SU-DHL-6 (cell line): ENCODE measurements around the gene LDB3.

Experiments
- H2AFZ ChIP-seq: fragments of 200-600 bp; sonication (generic); 2 replicates; pipeline ENCODE4 v1.6.1; 2014; ENCODE audit warnings: low read depth, mild to moderate bottlenecking, moderate library complexity, mixed read lengths, antibody characterized with exemption, low read length; ENCODE audit not compliant: severe bottlenecking
- H3F3A ChIP-seq: fragments of 200-600 bp; shearing (Covaris generic); 2 replicates; pipeline ENCODE4 v1.6.0; 2016; ENCODE audit warnings: antibody characterized with exemption, mild to moderate bottlenecking; ENCODE audit not compliant: insufficient read depth
- H3K27ac ChIP-seq: fragments of 200-600 bp; sonication (generic); 2 replicates; pipeline ENCODE4 v1.5.1; 2016; ENCODE audit warnings: low read depth, mild to moderate bottlenecking, low read length, moderate library complexity, mixed read lengths
- H3K27me3 ChIP-seq: fragments of 200-600 bp; sonication (generic), shearing (Covaris generic); 2 replicates; pipeline ENCODE4 v1.6.0; 2014; ENCODE audit warnings: mild to moderate bottlenecking, low read length
- H3K36me3 ChIP-seq: fragments of 200-600 bp; sonication (generic); 2 replicates; pipeline ENCODE4 v1.6.1; 2014; ENCODE audit warnings: mild to moderate bottlenecking, low read length, mixed read lengths
- H3K4me2 ChIP-seq: fragments of 300-600, 200-600 bp; shearing (Covaris generic), sonication (generic); 2 replicates; pipeline ENCODE4 v1.6.0; 2014; ENCODE audit warnings: low read length, low read depth, mild to moderate bottlenecking; ENCODE audit not compliant: poor library complexity, severe bottlenecking
- H3K4me3 ChIP-seq: fragments of 200-600 bp; sonication (generic); 2 replicates; pipeline ENCODE4 v1.5.1; 2014; ENCODE audit warnings: antibody characterized with exemption, low read length, mild to moderate bottlenecking, mixed read lengths; ENCODE audit not compliant: insufficient read depth, poor library complexity, severe bottlenecking
- H3K79me2 ChIP-seq: fragments of 200-600 bp; sonication (generic); 2 replicates; pipeline ENCODE4 v1.6.1; 2014; ENCODE audit warnings: mild to moderate bottlenecking, low read length, moderate library complexity; ENCODE audit not compliant: insufficient read depth
- H3K9ac ChIP-seq: fragments of 200-600 bp; sonication (generic); 2 replicates; pipeline ENCODE4 v1.7.0; 2014; ENCODE audit warnings: mild to moderate bottlenecking, low read length
- H3K9me2 ChIP-seq: fragments of 200-600 bp; sonication (generic); replicated peaks from 2 replicates; pipeline ENCODE4 v1.6.1; 2014; ENCODE audit warnings: low read length; ENCODE audit not compliant: insufficient read depth
- H3K9me3 ChIP-seq: fragments of 200-600 bp; sonication (generic); 2 replicates; pipeline ENCODE4 v1.6.1; 2014; ENCODE audit warnings: low read length, mixed read lengths; ENCODE audit not compliant: insufficient read depth
- H4K20me1 ChIP-seq: fragments of 200-600 bp; sonication (generic); 2 replicates; pipeline ENCODE4 v1.6.1; 2014; ENCODE audit warnings: low read depth, mild to moderate bottlenecking, antibody characterized with exemption, low read length, moderate library complexity, mixed read lengths
- EZH2phosphoT487 ChIP-seq: fragments of 200-600 bp; sonication (generic), shearing (Covaris generic); conservative IDR thresholded peaks from 2 replicates; pipeline ENCODE4 v1.6.1; 2018; ENCODE audit warnings: mild to moderate bottlenecking, antibody characterized with exemption, low read length, moderate library complexity, mixed read lengths
- TF ChIP-seq, protein P1 (sequence below): fragments of 200-600 bp; sonication (generic); IDR thresholded peaks from one replicate; pipeline ENCODE4 v1.5.1; 2017; ENCODE audit warnings: antibody characterized with exemption, mild to moderate bottlenecking, low read length, moderate library complexity; ENCODE audit not compliant: insufficient read depth, poor library complexity, severe bottlenecking

Gene LDB3

DNA sequence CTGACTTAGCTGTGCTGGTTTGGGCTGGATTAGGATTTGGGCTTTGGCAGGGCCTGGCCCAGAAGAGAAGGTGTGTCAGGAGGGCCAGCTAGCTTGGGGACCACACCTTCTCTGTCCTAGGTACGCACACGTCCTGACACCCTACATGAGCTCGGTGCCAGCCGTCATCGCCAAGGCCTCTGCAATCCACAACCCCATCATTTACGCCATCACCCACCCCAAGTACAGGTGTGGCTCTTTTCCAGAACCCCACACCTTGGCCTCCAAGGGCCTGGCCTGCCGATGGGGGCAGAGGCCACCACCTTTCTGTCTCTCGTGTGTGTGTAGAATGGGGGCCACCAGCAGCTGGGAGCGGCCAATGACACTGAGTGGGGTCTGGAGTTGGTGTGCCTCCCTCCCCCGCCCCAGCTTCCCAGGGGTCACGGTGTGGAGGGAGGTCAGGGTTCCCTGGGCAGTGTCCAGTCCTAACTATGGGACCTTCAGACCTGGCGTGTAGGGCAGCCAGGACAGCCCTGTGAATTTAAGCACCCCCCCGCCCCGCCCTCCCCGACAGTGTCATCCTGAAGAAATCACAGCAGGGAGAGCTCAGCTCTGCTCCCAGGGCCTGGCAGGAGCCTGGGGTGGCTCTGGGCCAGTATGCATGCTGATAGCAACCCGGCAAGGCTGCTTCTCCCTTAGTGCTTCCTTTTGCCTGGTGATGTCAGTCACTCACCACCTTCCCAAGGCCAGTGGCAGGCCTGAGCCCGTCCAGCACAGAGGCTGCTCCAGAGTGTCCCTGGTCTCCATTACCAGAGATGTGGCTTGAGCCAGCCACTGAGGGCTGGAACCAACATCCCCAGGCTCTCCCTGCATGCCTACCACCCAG is 6.9 kb upstream of the LDB3 start:
- no peak overlapping the region for H2AFZ ChIP-seq
- H3K4me3 ChIP-seq = no peak overlapping the region
- H3F3A ChIP-seq = no peaks in the 10 kb centered on the region
- no peaks in the 10 kb centered on the region for H3K27me3 ChIP-seq
- H3K9me2 ChIP-seq = no peaks in the 10 kb centered on the region
- H3K27ac ChIP-seq = no peak overlapping the region
- H3K9me3 ChIP-seq = no peaks in the 10 kb centered on the region
- H3K4me2 ChIP-seq = no peak overlapping the region
- no peak overlapping the region for H3K9ac ChIP-seq
- TF ChIP-seq, protein P1, sequence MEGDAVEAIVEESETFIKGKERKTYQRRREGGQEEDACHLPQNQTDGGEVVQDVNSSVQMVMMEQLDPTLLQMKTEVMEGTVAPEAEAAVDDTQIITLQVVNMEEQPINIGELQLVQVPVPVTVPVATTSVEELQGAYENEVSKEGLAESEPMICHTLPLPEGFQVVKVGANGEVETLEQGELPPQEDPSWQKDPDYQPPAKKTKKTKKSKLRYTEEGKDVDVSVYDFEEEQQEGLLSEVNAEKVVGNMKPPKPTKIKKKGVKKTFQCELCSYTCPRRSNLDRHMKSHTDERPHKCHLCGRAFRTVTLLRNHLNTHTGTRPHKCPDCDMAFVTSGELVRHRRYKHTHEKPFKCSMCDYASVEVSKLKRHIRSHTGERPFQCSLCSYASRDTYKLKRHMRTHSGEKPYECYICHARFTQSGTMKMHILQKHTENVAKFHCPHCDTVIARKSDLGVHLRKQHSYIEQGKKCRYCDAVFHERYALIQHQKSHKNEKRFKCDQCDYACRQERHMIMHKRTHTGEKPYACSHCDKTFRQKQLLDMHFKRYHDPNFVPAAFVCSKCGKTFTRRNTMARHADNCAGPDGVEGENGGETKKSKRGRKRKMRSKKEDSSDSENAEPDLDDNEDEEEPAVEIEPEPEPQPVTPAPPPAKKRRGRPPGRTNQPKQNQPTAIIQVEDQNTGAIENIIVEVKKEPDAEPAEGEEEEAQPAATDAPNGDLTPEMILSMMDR = no peak
- TF ChIP-seq EZH2phosphoT487 = no peak
- H3K36me3 ChIP-seq = no peaks in the 10 kb centered on the region
- H3K79me2 ChIP-seq = no peaks in the 10 kb centered on the region
- H4K20me1 ChIP-seq = no peaks in the 10 kb centered on the region

DNA sequence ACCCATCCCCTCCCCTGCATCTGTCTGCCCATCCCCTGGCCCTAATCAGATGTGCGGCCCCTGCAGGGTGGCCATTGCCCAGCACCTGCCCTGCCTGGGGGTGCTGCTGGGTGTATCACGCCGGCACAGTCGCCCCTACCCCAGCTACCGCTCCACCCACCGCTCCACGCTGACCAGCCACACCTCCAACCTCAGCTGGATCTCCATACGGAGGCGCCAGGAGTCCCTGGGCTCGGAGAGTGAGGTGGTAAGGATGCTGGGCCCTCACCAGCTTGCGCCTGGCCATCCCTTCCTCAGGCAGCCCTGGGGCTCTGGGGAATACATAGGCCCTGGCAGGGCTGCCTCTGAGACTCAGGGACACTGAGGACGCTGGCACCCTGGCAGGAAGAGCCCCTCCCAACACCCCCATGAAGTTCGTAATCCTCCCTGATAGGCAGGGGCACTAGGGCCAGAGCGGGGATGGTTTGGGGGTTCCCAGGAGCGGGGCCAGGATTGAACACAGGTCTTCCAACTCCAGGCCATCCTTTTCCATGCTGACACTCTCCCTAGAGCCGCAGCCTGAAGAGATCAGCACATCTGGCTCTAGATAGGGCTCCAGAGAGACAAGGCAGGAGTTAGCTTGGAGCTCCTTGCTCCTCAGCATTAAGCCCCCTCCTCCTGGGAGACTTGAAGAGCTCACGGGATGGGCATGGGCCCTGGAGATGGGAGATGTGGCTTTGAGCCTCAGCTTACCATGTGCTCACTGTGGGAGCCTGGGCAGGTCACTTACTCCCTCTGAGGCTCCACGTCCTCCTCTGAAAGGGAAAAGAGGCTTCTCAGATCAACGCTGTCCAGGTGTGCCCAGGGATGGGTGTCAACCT is 5.9 kb upstream of the LDB3 start:
- H3K9me2 ChIP-seq = no peaks in the 10 kb centered on the region
- H3F3A ChIP-seq = no peaks in the 10 kb centered on the region
- no peak overlapping the region for H3K4me2 ChIP-seq
- no peak overlapping the region for H3K4me3 ChIP-seq
- no peak for TF ChIP-seq EZH2phosphoT487
- TF ChIP-seq, protein P1 = no peak
- no peaks in the 10 kb centered on the region for H3K9me3 ChIP-seq
- H3K27ac ChIP-seq = no peak overlapping the region
- no peaks in the 10 kb centered on the region for H3K36me3 ChIP-seq
- H3K79me2 ChIP-seq = no peaks in the 10 kb centered on the region
- H2AFZ ChIP-seq = no peak overlapping the region
- H3K9ac ChIP-seq = no peak overlapping the region
- no peaks in the 10 kb centered on the region for H4K20me1 ChIP-seq
- H3K27me3 ChIP-seq = no peaks in the 10 kb centered on the region

DNA sequence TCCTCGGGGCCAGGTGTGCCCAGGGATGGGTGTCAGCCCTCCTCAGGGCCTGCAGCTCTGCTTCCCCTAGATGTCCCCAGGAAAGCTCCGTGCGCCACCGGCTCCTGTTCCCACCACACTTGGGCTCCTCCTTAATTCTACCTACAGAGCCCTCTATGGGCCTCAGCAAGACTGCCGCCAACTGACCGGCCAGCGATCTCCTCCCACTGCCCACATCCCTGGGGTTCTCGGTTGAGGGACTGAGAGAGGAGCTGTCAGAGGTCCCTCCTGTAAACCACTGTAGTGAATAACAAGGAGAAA is 5.3 kb upstream of the LDB3 start:
- Histone ChIP-seq H4K20me1 (no peaks in the 10 kb centered on the region), H3K79me2 (no peaks in the 10 kb centered on the region), H3K27me3 (no peaks in the 10 kb centered on the region), H2AFZ (no peak overlapping the region), H3K9me3 (no peaks in the 10 kb centered on the region), H3K9ac (no peak overlapping the region), H3K9me2 (no peaks in the 10 kb centered on the region), H3K27ac (no peak overlapping the region), H3K4me3 (no peak overlapping the region), H3K4me2 (no peak overlapping the region), H3F3A (no peaks in the 10 kb centered on the region), H3K36me3 (no peaks in the 10 kb centered on the region)
- TF ChIP-seq, protein P1 = no peak
- TF ChIP-seq EZH2phosphoT487 = no peak
